ENCODE measurements around the gene RPL10. TPM values are rescaled to one million over a fixed set of nuclear protein-coding genes. Genes with fewer than 3 reads are reported as not detected.

The RPL10 gene
- total RNA-seq, 1 donor from 2014 or later: 3,042 TPM

- Mint-ChIP-seq H3K36me3 (no peaks in the 10 kb centered on the region), H3K27ac (no peak overlapping the region), H3K27me3 (no peaks in the 10 kb centered on the region)
Observed at GRCh38 chrX:154354516-154354915, 43.7 kb upstream of the RPL10 start.

GRCh38 chrX:154355094-154355775 is 42.9 kb upstream of the RPL10 start:
- no peak for DNase-seq (ENCODE audit: extremely low spot score, unreplicated experiment)
- no peaks in the 10 kb centered on the region for H3K4me1 Mint-ChIP-seq (ENCODE audit: unreplicated experiment)
- no peaks in the 10 kb centered on the region for H3K36me3 Mint-ChIP-seq
- no peaks in the 10 kb centered on the region for H3K27me3 Mint-ChIP-seq
- H3K9me3 Mint-ChIP-seq: no peaks in the 10 kb centered on the region
- H3K27ac Mint-ChIP-seq: no peak overlapping the region
- H3K4me3 Mint-ChIP-seq: no peak overlapping the region
- no peak for TF ChIP-seq CTCF (conservative IDR thresholded peaks at IDR 0.05)

More at GRCh38 chrX:154354516-154354915, 43.7 kb upstream of the RPL10 start:
- Mint-ChIP-seq H3K4me1 (ENCODE audit: unreplicated experiment) (no peaks in the 10 kb centered on the region), H3K4me3 (no peak overlapping the region), H3K9me3 (no peaks in the 10 kb centered on the region)
- no peak for TF ChIP-seq CTCF (conservative IDR thresholded peaks at IDR 0.05)
- DNase-seq (ENCODE audit: extremely low spot score, unreplicated experiment): no peak

- no peak for TF ChIP-seq CTCF (conservative IDR thresholded peaks at IDR 0.05)
- no peaks in the 10 kb centered on the region for H3K36me3 Mint-ChIP-seq
- no peaks in the 10 kb centered on the region for H3K4me1 Mint-ChIP-seq (ENCODE audit: unreplicated experiment)
- H3K4me3 Mint-ChIP-seq: no peak overlapping the region
- H3K27me3 Mint-ChIP-seq: no peaks in the 10 kb centered on the region
- no peak overlapping the region for H3K27ac Mint-ChIP-seq
- no peaks in the 10 kb centered on the region for H3K9me3 Mint-ChIP-seq
- no peak for DNase-seq (ENCODE audit: extremely low spot score, unreplicated experiment)
Observed at GRCh38 chrX:154355776-154356140, 42.4 kb upstream of the RPL10 start.

- no peaks in the 10 kb centered on the region for H3K36me3 Mint-ChIP-seq
- H3K27ac Mint-ChIP-seq: peak overlapping the region; percentile 23
Observed at GRCh38 chrX:154356596-154356995, 41.6 kb upstream of the RPL10 start.

GRCh38 chrX:154357205-154357604 is 41.0 kb upstream of the RPL10 start:
- DNase-seq (ENCODE audit: extremely low spot score, unreplicated experiment): no peak
- Mint-ChIP-seq H3K27ac (no peak overlapping the region), H3K27me3 (no peaks in the 10 kb centered on the region), H3K9me3 (no peaks in the 10 kb centered on the region), H3K36me3 (no peaks in the 10 kb centered on the region), H3K4me1 (ENCODE audit: unreplicated experiment) (no peaks in the 10 kb centered on the region), H3K4me3 (no peak overlapping the region)
- TF ChIP-seq CTCF (conservative IDR thresholded peaks at IDR 0.05): no peak

More at GRCh38 chrX:154356596-154356995, 41.6 kb upstream of the RPL10 start:
- no peaks in the 10 kb centered on the region for H3K27me3 Mint-ChIP-seq
- no peaks in the 10 kb centered on the region for H3K4me1 Mint-ChIP-seq (ENCODE audit: unreplicated experiment)
- TF ChIP-seq CTCF (conservative IDR thresholded peaks at IDR 0.05): no peak
- H3K9me3 Mint-ChIP-seq: no peaks in the 10 kb centered on the region
- no peak overlapping the region for H3K4me3 Mint-ChIP-seq
- DNase-seq (ENCODE audit: extremely low spot score, unreplicated experiment): no peak

Measured in type B pancreatic cell (in vitro differentiated cells).